Stomach (tissue), 4 donors: ENCODE data around the gene QRICH2.

Experiments
- EP300 ChIP-seq: sonication (generic); formaldehyde crosslinking; IDR thresholded peaks from one replicate; pipeline ENCODE4 v1.6.1; 2017; ENCODE audit warnings: antibody characterized with exemption
- POLR2A ChIP-seq, 4 donors: fragments of 450-650 bp; IDR thresholded peaks; one replicate each; pipeline ENCODE4 v1.6.1; 2016; ENCODE audit warnings: antibody characterized with exemption in 4 of 4, control low read depth in 2 of 4, mild to moderate bottlenecking in 1 of 4, moderate library complexity in 1 of 4
- POLR2AphosphoS5 ChIP-seq, 3 donors: sonication (generic); formaldehyde crosslinking; IDR thresholded peaks; one replicate each; pipeline ENCODE4 v1.6.1; 2016; ENCODE audit warnings: antibody characterized with exemption in 3 of 3
- TF ChIP-seq, protein P1 (sequence below), 7 experiments: fragments of 450-650 bp in 4 of 7; fragments of 200-600 bp in 3 of 7; sonication (generic) in 3 of 7; IDR thresholded peaks; one replicate each; pipeline ENCODE4 v1.5.1; 2016 to 2019; ENCODE audit warnings: antibody characterized with exemption in 7 of 7, control low read depth in 2 of 7, mild to moderate bottlenecking in 1 of 7

DNA sequence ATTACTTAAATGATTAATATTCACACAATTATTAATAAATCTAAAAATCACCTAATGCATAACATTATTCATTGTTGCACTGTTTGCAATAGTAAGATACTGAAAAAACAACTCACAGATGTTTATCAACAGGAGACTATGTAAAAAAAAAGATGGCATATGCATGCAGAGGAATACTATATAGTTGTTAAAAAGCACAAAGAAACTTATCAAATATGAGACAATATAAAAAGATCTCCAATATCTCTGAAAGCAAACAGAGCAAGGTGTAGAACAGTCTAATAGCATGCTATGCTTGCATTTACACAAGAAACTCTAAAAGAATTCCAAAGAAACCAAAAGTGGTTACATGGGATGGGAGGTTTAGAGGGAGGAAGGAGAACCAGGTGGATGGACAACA lies 71.5 kb downstream of the QRICH2 start:
- TF ChIP-seq POLR2A (IDR thresholded peaks at IDR 0.05) (no peak), EP300 (no peak), POLR2AphosphoS5 (IDR thresholded peaks at IDR 0.05) (no peak)
- TF ChIP-seq, protein P1, sequence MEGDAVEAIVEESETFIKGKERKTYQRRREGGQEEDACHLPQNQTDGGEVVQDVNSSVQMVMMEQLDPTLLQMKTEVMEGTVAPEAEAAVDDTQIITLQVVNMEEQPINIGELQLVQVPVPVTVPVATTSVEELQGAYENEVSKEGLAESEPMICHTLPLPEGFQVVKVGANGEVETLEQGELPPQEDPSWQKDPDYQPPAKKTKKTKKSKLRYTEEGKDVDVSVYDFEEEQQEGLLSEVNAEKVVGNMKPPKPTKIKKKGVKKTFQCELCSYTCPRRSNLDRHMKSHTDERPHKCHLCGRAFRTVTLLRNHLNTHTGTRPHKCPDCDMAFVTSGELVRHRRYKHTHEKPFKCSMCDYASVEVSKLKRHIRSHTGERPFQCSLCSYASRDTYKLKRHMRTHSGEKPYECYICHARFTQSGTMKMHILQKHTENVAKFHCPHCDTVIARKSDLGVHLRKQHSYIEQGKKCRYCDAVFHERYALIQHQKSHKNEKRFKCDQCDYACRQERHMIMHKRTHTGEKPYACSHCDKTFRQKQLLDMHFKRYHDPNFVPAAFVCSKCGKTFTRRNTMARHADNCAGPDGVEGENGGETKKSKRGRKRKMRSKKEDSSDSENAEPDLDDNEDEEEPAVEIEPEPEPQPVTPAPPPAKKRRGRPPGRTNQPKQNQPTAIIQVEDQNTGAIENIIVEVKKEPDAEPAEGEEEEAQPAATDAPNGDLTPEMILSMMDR (IDR thresholded peaks at IDR 0.05), result no peak
